ENCODE measurements around the gene CELSR2. TPM values are rescaled to one million over a fixed set of nuclear protein-coding genes. Genes with fewer than 3 reads are reported as not detected.
A peak's percentile ranks its signal among the peaks of the same experiment; 100 is the strongest.

The CELSR2 gene
- total and polyA plus RNA-seq, 2 of the 8 experiments (the other 6 are each of a cell fraction or from before 2014, with no cell fraction given): 12.0 to 27.7 TPM

GRCh38 chr1:109290998-109291397 is 41.7 kb downstream of the CELSR2 start:
- Histone ChIP-seq H3K18ac (ENCODE audit: extremely low read depth, low read length) (no peak overlapping the region), H2AK5ac (ENCODE audit: low read depth, low read length) (no peak overlapping the region)
- POLR2A ChIA-PET (ENCODE audit: partially characterized antibody): no interaction called here

More at GRCh38 chr1:109290998-109291397, 41.7 kb downstream of the CELSR2 start:
- H3K4me2 ChIP-seq (ENCODE audit: insufficient read depth in 1 of 2, low read depth in 2 of 2, low read length in 2 of 2): no peak overlapping the region
- no peak overlapping the region for H3K23ac ChIP-seq (ENCODE audit: insufficient read length)
- FAIRE-seq (no peak), DNase-seq (ENCODE audit: low read depth in 1 of 2, low spot score in 2 of 2) (no peak)
- H3K4me1 ChIP-seq (replicated peaks in 1 of 4; ENCODE audit: control insufficient read depth in 3 of 4, insufficient read depth in 4 of 4, low read length in 3 of 4): no peaks in the 10 kb centered on the region
- H3K27me3 ChIP-seq (replicated peaks in 1 of 4; ENCODE audit: control insufficient read depth in 3 of 4, extremely low read depth in 1 of 4, insufficient read depth in 3 of 4, low read length in 3 of 4): no peaks in the 10 kb centered on the region; a peak in 1 of 7 replicates
- H2BK20ac ChIP-seq (ENCODE audit: low read length): no peak overlapping the region
- no peak overlapping the region for H3K4ac ChIP-seq (replicated peaks; ENCODE audit: insufficient read length, low read depth, low read length)
- H2BK5ac ChIP-seq (ENCODE audit: low read depth, low read length): no peak overlapping the region
- H3K27ac ChIP-seq (ENCODE audit: low read depth, low read length): no peak overlapping the region
- H3K4me3 ChIP-seq (ENCODE audit: extremely low read depth in 1 of 4, insufficient read depth in 2 of 4, low read depth in 3 of 4, low read length in 4 of 4): no peak overlapping the region
- H2BK15ac ChIP-seq (ENCODE audit: low read length): no peak overlapping the region
- peak overlapping the region; percentile 62; the same call in 1 of the 2 replicates for H2AFZ ChIP-seq (ENCODE audit: low read length)
- no peaks in the 10 kb centered on the region for H3K9me3 ChIP-seq (ENCODE audit: insufficient read depth in 2 of 2, low read depth in 1 of 2, low read length in 1 of 2)
- H3K36me3 ChIP-seq (ENCODE audit: control insufficient read depth in 2 of 4, insufficient read depth in 4 of 4, low read length in 3 of 4): no peaks in the 10 kb centered on the region
- TF ChIP-seq CBX5 (IDR thresholded peaks at IDR 0.05; ENCODE audit: low read depth, low read length): no peak
- TF ChIP-seq RFX5 (IDR thresholded peaks at IDR 0.05; ENCODE audit: borderline replicate concordance, low read depth, low read length): no peak
- TF ChIP-seq CEBPB (IDR thresholded peaks at IDR 0.05; ENCODE audit: low read depth, low read length): no peak
- TF ChIP-seq JUN (IDR thresholded peaks at IDR 0.05; ENCODE audit: low read depth, low read length): no peak
- no peak for TF ChIP-seq TAF7 (optimal IDR thresholded peaks at IDR 0.05; ENCODE audit: borderline replicate concordance, low read depth, low read length)
- TF ChIP-seq TEAD4 (IDR thresholded peaks at IDR 0.05; ENCODE audit: low read depth, low read length): no peak
- TF ChIP-seq SIRT6 (IDR thresholded peaks at IDR 0.05; ENCODE audit: low read length): no peak
- TF ChIP-seq EP300 (IDR thresholded peaks at IDR 0.05; ENCODE audit: borderline replicate concordance in 1 of 2, low read depth in 2 of 2, low read length in 2 of 2): no peak
- no peak for TF ChIP-seq USF2 (IDR thresholded peaks at IDR 0.05; ENCODE audit: low read length)
- no peak for TF ChIP-seq GTF2F1 (IDR thresholded peaks at IDR 0.05; ENCODE audit: borderline replicate concordance, low read depth, low read length)
- no peak for TF ChIP-seq CHD2 (IDR thresholded peaks at IDR 0.05; ENCODE audit: low read length)
- no peak for TF ChIP-seq CHD1 (IDR thresholded peaks at IDR 0.05; ENCODE audit: low read depth, low read length)
- CTCF ChIA-PET (ENCODE audit: partially characterized antibody): interaction anchor here (1.4 to 1.5 kb wide), 2 partner anchors 41 to 99 kb away, joined by 3 to 5 read pairs; no protein-coding TSS in a partner anchor
- no peak overlapping the region for H2BK120ac ChIP-seq (replicated peaks; ENCODE audit: low read depth, low read length)
- no peaks in the 10 kb centered on the region for H3K79me1 ChIP-seq (ENCODE audit: low read depth, low read length)
- H4K91ac ChIP-seq (replicated peaks; ENCODE audit: insufficient read length, low read length): no peak overlapping the region
- H3K23me2 ChIP-seq (ENCODE audit: low read depth, low read length): no peaks in the 10 kb centered on the region
- no peaks in the 10 kb centered on the region for H4K20me1 ChIP-seq (replicated peaks in 1 of 2; ENCODE audit: control insufficient read depth in 1 of 2, insufficient read depth in 2 of 2, low read length in 2 of 2)
- H3K56ac ChIP-seq (replicated peaks; ENCODE audit: insufficient read length, low read depth, low read length): no peak overlapping the region
- H2BK12ac ChIP-seq (ENCODE audit: low read depth, low read length): no peak overlapping the region
- no peak overlapping the region for H4K5ac ChIP-seq (ENCODE audit: insufficient read length, low read depth, low read length)
- 95% methylated on average over 6 of the region's 6 CpGs; no CpG with 5 or more reads in 1 of the 2 experiments for WGBS, 2 experiments (ENCODE audit: extremely low coverage in 1 of 2, insufficient coverage in 1 of 2, insufficient read length in 1 of 2, insufficient replicate concordance in 2 of 2, low coverage in 1 of 2, low lambda C conversion rate in 2 of 2, missing lambda C conversion rate in 1 of 2)
- H3K79me2 ChIP-seq (ENCODE audit: control insufficient read depth in 1 of 2, insufficient read depth in 2 of 2, low read length in 2 of 2): no peaks in the 10 kb centered on the region
- no peak overlapping the region for H4K8ac ChIP-seq (ENCODE audit: extremely low read depth, insufficient read depth, low read length)
- H3K9ac ChIP-seq (replicated peaks in 1 of 4; ENCODE audit: extremely low read depth in 1 of 4, low read depth in 3 of 4, low read length in 3 of 4): no peak overlapping the region
- no peak overlapping the region for H3K14ac ChIP-seq (ENCODE audit: insufficient read length)

Measured in H1 (cell line).